ENCODE data around the gene LAMTOR5.

Gene LAMTOR5

DNA sequence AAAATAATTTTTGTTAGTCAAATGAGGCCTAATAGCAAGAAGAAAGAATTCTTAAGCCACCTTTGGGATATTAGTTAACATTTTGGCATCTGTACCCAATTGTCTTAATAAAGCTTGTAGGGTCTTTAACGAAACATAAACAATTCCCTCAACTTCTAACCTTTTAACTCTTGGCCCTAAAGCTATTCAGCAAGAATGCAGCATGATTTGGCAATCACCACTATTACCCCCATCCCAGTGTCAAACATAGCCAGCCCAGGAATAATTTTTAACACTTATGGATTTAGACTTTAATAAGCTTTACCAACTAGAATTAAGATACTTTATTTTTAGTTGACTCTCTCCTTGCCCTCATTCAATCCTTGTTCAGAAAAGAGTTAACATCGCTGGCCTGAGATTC lies 14.2 kb downstream of the LAMTOR5 start:
- FAIRE-seq: no peak
- DNase-seq (ENCODE audit: insufficient read length, low spot score): no peak

DNA sequence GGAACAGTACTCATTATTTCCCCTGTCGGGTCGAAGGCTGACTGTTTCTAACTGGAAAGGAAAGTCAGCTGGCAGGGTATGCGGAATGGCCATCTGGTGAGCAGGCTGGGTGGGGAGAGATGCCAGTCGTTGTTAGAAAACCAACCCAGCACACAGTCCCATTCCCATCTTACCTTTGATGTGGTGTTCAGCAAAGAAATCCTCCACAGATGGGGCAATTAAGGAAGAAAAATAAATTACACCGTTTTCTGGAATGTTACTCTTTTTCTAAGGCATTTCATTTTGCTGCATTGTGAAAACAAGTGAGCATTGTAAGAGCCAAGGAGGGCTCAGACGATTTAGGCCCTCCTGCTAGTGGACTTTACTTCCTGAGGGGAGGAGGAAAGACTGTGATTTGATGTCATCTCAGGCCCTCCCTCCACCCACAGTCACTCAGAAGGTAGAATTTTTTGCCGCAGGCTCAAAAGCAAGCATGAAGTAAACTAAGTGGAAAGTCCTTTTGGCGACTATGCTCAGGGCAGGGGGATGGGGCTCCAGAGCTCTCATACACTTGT lies 16.7 kb downstream of the LAMTOR5 start, which contains the start of gene SLC16A4:
Gene SLC16A4, minus strand, starts transcription at position 335 of the 554 bp plus-strand sequence. CDS start 1,703 bp downstream, outside the sequence.
- FAIRE-seq (no peak), DNase-seq (ENCODE audit: insufficient read length, low spot score) (no peak)

DNA sequence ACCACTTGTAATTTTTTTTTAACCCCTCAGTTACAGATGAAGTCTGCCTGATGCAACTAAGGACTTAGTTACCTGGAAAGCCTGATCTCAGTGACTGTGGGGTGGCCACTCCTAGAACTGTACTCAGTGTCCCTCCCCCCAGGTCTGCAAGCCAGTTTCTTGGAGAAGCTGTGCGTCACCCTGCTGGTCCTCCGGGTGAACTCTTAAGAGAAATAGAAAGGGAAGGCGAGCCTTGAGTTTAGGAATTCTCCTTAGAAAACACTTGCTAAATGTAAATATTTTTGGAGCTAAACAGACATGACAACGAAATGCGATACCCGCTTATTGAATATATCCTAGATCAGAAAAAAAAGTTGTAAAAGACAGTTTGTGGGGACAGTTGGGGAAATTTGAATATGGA lies 17.4 kb downstream of the LAMTOR5 start:
- FAIRE-seq (no peak), DNase-seq (ENCODE audit: insufficient read length, low spot score) (no peak)

DNA sequence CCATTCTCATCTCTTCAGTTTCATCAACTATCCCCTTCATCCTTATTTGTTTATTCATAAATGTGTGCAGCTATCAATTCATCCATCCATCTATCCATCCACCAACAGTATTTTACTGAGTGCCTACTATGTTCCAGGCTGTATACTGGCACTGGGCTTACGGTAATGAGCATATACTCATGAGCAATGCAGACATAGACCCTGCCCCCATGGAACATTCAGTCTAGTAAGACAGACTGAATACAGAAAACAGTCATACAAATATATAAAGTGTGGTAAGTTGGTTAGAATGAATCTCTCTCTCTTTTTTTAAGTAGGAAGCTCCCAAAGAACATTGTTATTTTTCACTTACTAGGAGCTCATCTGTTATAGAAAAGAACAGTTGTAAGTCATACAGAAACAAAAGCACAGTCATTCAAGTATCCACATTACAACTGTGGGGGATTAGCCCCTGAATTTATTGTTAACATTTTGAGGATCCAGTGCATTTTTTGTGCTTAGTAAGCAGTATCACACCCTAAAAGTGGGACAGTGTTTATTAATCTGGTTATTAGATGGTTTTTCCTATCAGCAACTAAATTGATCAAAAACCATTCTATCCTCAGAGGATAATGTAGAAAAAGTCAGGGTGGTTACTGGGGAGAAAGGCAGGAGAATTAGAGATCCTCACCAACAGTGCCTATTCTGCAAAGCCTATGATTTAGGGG lies 20.3 kb downstream of the LAMTOR5 start:
- FAIRE-seq (no peak), DNase-seq (ENCODE audit: insufficient read length, low spot score) (no peak)

DNA sequence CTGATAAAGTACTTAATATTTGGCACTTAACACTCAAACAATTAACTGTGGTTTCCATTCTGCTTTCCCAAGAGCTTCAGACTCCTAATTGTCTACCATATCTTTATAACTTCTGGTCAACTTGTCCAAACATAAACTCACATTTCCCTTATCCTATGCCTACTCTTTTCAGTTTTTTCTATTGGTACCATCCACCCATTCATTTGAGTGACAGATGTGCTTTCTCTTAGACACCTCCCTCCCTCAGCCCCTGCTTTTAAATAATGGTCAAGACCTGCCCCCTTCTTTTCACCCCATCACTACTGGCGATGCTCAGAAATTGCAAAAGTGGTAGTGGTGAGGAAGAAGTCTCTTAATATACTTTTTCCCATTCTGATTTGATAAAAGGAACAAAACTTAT lies 22.1 kb downstream of the LAMTOR5 start:
- FAIRE-seq (no peak), DNase-seq (ENCODE audit: insufficient read length, low spot score) (no peak)

DNA sequence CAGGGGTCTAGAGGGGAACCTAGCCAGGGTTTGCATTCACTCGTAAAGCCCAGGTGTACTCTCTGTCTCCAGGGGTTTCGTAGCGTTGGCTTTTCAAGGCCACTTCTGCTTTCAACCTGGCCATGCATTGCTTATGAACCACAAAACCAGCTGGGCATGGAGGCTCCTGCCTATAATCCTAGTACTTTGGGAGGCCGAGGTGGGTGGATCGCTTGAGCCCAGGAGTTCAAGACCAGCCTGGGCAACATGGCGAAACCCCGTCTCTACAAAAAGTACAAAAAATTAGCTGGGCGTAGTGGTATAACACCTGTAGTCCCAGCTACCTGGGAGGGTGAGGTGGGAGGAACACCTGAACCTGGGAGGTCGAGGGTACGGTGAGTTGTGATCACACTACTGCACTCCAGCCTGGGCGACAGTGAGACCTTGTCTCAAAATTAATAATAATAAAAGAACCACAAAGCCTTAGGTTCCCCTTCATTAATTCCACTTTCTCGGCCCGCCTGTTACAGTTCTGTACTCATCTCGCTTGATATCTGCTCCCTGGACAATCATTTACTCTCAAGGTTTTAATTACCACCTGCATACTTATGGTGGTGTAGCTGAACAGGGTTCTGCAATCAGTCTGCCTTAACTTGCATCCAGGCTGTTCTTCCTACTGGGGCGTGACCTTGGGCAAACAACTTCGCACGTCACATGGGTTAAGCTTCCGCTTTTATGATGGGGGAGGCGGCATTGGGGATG lies 22.7 kb downstream of the LAMTOR5 start:
- DNase-seq (ENCODE audit: insufficient read length, low spot score): no peak
- no peak for FAIRE-seq

DNA sequence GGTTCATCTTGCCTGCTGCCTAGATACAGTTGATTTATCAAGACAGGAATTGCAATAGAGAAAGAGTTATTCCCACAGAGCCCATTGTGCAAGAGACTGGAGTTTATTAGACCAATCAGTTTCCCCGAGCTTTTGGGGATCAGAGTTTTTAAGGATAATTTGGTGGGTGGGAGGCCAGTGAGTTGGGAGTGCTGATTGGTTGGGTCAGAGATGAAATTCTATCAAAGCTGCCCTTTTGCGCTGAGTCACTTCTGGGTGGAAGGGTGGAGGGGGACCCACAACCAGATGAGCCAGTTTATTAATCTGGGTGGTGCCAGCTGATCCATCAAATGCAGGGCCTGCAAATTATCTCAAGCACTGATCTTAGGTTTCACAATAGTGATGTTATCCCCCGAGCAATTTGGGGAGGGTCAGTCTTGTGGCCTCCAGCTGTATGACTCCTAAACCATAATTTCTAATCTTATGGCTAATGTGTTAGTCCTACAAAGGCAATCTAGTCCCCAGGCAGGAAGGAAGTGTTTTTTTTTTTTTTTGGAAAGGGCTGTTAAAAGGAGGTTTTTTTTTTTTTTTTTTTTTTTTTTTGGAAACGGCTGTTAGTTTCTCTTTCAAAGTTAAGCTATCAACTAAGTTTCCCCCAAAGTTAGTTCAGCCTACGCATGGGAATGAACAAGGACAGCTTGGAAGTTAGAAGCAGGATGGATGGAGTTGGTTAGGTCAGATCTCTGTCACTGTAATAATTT lies 24.1 kb downstream of the LAMTOR5 start:
- DNase-seq (ENCODE audit: insufficient read length, low spot score): no peak
- FAIRE-seq: no peak

DNA sequence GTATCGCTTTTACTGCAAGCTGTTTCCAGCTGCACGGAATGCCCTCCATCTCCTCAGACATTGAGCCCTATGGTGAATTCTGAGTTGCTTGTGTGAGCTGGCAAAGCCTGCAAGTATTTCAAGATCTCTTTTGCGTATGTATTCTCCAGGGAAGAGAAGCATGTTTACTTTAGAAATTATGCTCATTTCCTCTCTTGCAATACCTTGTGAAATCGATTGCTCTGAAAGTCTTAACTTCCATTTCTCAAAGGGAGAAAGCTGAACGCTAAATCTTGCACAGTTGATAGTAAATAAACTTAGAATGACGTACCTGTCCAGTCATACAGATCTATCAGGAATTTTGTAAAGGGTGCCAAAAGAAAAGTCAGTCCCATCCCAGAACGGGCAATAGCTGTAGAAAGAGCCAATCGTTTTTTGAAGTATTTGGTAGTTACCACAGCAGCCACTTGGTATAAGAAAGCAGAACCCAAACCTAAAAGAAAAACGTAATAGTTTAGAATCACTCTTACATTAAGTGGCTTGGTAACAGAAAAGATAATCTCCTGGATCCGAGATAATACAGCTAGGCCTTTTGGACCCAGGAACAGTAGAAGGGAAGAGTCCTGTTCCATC lies 26.7 kb downstream of the LAMTOR5 start:
- FAIRE-seq (no peak), DNase-seq (ENCODE audit: insufficient read length, low spot score) (no peak)

DNA sequence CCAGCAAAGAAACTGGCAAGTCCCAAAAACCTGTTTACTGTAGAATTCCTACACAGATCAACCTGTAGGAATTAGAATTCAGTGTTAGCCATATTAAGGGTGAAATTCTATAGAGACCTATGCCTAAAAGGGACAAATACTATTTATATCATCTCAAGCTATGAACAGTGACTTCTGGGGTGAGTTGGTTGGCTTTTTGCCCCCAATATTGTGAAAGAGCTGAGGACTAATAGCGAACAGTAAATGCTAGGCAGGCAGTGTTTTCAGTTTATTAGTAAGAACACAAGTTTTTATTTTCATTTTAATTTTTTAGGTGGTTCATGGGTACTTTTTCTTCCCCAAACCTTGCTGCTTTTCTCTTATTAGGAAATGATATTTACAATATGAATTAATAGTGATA lies 32.0 kb downstream of the LAMTOR5 start:
- no peak for DNase-seq (ENCODE audit: insufficient read length, low spot score)
- FAIRE-seq: no peak

DNA sequence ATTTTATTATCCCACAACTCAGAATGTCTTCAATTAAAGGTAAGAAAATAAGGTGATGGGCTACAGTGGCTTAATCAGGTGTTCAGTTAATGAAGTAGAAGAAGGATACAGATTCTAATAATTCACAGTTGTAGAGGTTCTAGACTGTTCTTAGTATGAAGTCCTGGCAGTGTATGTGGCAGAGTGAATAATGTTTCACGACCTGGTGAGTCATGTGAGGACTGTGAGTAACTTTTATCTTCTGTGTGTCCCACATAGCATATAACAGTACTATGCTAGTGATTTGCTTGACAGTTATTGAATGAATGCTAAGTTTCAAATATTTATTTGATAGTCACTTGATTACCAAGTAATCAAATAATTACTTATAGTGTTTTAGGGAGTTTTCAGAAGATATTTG lies 36.7 kb downstream of the LAMTOR5 start:
- no peak for FAIRE-seq
- no peak for DNase-seq (ENCODE audit: insufficient read length, low spot score)

DNA sequence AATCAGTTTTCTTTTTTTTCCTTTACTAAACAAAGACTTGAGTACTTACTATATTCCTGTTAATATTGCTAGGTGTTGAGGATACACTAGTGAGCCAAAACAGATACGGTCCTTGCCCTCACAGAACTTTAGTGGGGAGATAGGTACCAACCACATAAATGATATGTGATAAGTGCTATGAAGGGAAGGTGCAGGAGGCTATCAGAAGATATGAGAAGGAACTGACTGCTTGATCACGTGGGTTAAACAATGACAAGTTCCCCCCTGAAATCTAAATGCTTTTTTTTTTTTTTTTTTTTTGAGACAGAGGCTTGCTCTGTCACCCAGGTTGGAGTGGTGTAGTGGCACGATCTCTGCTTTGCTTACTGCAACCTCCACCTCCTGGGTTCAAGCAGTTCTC lies 43.3 kb downstream of the LAMTOR5 start:
- DNase-seq (ENCODE audit: insufficient read length, low spot score) (no peak), FAIRE-seq (no peak)

DNA sequence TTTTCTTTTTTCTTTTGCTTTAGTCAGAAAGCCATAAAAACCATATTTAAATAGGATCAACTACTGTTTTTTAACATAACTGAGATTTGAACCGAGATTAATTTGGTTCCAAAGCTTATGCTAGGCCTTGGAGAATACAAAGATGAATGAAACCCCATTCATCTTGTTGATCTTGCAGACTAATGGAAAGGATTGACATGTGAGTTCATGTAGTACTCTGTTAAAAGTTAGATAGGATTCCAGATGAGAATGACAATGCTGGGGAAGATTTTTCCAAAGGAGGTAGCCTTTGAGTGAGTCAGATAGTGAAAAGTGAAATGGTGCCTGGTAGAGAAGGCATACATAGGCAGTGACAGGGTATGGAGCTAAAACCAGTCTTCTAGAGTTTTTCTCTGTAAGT lies 45.6 kb downstream of the LAMTOR5 start:
- DNase-seq (ENCODE audit: insufficient read length, low spot score) (no peak), FAIRE-seq (no peak)

DNA sequence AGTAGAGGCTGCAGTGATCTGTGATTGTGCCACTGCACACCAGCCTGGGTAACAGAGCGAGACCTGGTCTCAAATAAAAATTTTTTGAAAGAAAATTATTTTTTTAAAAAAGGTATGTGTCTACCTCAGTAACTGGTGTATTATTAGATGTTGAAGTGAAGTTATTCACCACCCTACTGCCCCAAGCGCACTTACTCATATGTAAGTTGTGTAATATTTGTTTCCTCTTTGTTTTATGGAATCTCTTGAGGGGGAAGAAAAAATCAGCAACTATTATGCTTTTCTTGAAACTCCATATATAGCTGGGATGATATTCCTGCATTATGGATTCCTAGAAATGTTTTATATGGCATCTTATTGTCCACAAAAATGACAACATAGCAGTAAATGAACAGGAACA lies 47.1 kb downstream of the LAMTOR5 start:
- no peak for DNase-seq (ENCODE audit: insufficient read length, low spot score)
- no peak for FAIRE-seq

DNA sequence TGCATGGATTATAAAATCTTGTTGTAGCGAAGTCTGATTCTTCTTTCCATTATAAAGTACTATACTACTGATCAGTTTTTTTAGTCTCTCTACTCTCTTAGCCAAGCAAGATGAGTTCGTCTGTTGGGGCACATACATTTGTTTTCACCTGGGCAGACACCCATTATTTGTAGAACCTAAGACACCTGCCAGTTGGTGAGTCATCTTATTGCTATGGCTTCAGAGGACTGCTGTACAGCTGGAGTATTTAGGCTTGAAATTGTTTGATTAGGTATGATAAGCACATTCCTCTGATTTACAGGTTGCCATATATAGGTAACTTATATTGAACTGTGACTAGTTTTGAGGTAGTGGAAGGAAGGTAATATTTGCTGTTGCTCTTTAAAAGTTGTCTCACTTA lies 51.1 kb downstream of the LAMTOR5 start:
- FAIRE-seq (no peak), DNase-seq (ENCODE audit: insufficient read length, low spot score) (no peak)

DNA sequence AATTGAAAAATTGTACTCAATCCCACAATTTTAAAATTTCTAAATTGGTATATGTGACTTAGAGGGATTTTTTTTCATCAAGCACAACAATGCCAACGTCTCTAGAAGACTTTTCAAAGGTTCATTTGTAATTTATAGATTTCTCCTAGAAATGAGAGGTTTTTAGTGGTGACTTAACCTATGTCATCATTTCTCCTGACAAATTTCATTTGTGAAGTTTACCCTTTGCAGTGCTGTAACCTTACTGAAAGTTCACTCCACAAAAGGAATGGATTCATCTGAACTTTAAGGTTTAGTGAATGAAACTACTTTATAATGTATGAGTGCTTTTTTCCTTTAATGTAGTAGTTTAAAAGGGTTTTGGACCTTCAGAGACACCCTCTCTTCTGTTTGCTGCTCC lies 52.2 kb downstream of the LAMTOR5 start:
- no peak for DNase-seq (ENCODE audit: insufficient read length, low spot score)
- no peak for FAIRE-seq
